GM23338 (cell line): ENCODE results near the gene LMNTD2. TPM values are rescaled to one million over a fixed set of nuclear protein-coding genes. Genes with fewer than 3 reads are reported as not detected.
"Not testable (repeated sequence)": the region's sequence is repeated elsewhere in the genome, so short reads cannot be mapped to it uniquely, and the experiment has no call there.

Experiments used
- ATAC-seq: fragments of 200-7000 bp; cut with Tn5 transposase; 3 replicates; pipeline ENCODE4 v1.9.1; 2020
- DNase-seq: peaks from one replicate; pipeline ENCODE4 v3.0.0-alpha.2; 2015; ENCODE audit warnings: low spot score
- H2AFZ ChIP-seq: fragments of 200-600 bp; sonication (generic); 2 replicates; pipeline ENCODE4 v1.8.0; 2016; ENCODE audit warnings: antibody characterized with exemption, mild to moderate bottlenecking, moderate library complexity
- H3F3A ChIP-seq: fragments of 200-600 bp; sonication (generic); replicated peaks from 2 replicates; pipeline ENCODE4 v1.8.0; 2017; ENCODE audit warnings: antibody characterized with exemption, mixed run types, low read depth
- H3K27ac ChIP-seq: fragments of 200-600 bp; sonication (generic); 2 replicates; pipeline ENCODE4 v1.6.1; 2016; ENCODE audit warnings: low read depth
- H3K27me3 ChIP-seq: fragments of 200-600 bp; sonication (generic); 2 replicates; pipeline ENCODE4 v1.8.0; 2016; ENCODE audit warnings: mild to moderate bottlenecking, mixed run types, moderate library complexity; ENCODE audit not compliant: insufficient read depth
- H3K36me3 ChIP-seq: fragments of 200-600 bp; sonication (generic); 2 replicates; pipeline ENCODE4 v1.8.0; 2016; ENCODE audit warnings: mild to moderate bottlenecking; ENCODE audit not compliant: insufficient read depth
- H3K4me1 ChIP-seq: fragments of 200-600 bp; sonication (generic); 2 replicates; pipeline ENCODE4 v1.8.0; 2016; ENCODE audit warnings: mild to moderate bottlenecking, moderate library complexity; ENCODE audit not compliant: insufficient read depth
- H3K4me2 ChIP-seq: fragments of 200-600 bp; sonication (generic); 2 replicates; pipeline ENCODE4 v1.7.1; 2017; ENCODE audit warnings: mixed run types
- H3K4me3 ChIP-seq: fragments of 200-600 bp; sonication (generic); 2 replicates; pipeline ENCODE4 v1.6.1; 2016; ENCODE audit warnings: mixed run types
- H3K79me2 ChIP-seq: fragments of 200-600 bp; sonication (generic); replicated peaks from 2 replicates; pipeline ENCODE4 v1.8.0; 2017; ENCODE audit warnings: mild to moderate bottlenecking; ENCODE audit not compliant: insufficient read depth
- H3K9me2 ChIP-seq: fragments of 200-600 bp; sonication (generic); 2 replicates; pipeline ENCODE4 v1.8.0; 2017; ENCODE audit not compliant: insufficient read depth
- H4K20me1 ChIP-seq: fragments of 200-600 bp; sonication (generic); replicated peaks from 2 replicates; pipeline ENCODE4 v1.8.0; 2017; ENCODE audit warnings: mild to moderate bottlenecking; ENCODE audit not compliant: insufficient read depth
- H3K27ac Mint-ChIP-seq: 2 replicates; pipeline ENCODE4 v1.8.0; 2020; ENCODE audit warnings: inconsistent platforms, mild to moderate bottlenecking, moderate library complexity, mixed read lengths
- H3K27me3 Mint-ChIP-seq: 3 replicates; pipeline ENCODE4 v1.8.0; 2022; ENCODE audit warnings: low read depth, mild to moderate bottlenecking, moderate library complexity, mixed read lengths, inconsistent platforms; ENCODE audit not compliant: insufficient read depth, poor library complexity
- H3K36me3 Mint-ChIP-seq: 3 replicates; pipeline ENCODE4 v1.8.0; 2021; ENCODE audit warnings: low read depth, mild to moderate bottlenecking, inconsistent platforms, moderate library complexity, mixed read lengths
- H3K4me1 Mint-ChIP-seq: 3 replicates; pipeline ENCODE4 v1.8.0; 2020; ENCODE audit warnings: mild to moderate bottlenecking, inconsistent platforms, mixed read lengths
- H3K4me3 Mint-ChIP-seq: 3 replicates; pipeline ENCODE4 v1.8.0; 2021; ENCODE audit warnings: moderate library complexity, mild to moderate bottlenecking, inconsistent platforms, mixed read lengths
- H3K9me3 Mint-ChIP-seq: 3 replicates; pipeline ENCODE4 v1.8.0; 2020; ENCODE audit warnings: moderate library complexity, mild to moderate bottlenecking, inconsistent platforms, mixed read lengths
- EZH2 ChIP-seq: fragments of 200-600 bp; sonication (generic); IDR thresholded peaks from one replicate; pipeline ENCODE4 v1.8.0; 2017; ENCODE audit warnings: antibody characterized with exemption, mild to moderate bottlenecking, low read depth; ENCODE audit not compliant: unreplicated experiment
- JUNB ChIP-seq: IDR thresholded peaks from one replicate; pipeline ENCODE4 v1.6.1; 2016; ENCODE audit warnings: antibody characterized with exemption; ENCODE audit not compliant: unreplicated experiment
- POLR2AphosphoS5 ChIP-seq: IDR thresholded peaks from 2 replicates; pipeline ENCODE4 v1.6.1; 2016; ENCODE audit warnings: antibody characterized with exemption, low read depth
- ZNF114 ChIP-seq: fragments of 250-450 bp; sonication (Bioruptor Pico); IDR thresholded peaks from 2 replicates; pipeline ENCODE4 v1.5.0; 2020; ENCODE audit warnings: mild to moderate bottlenecking, moderate library complexity
- polyA plus RNA-seq: library from polyadenylated mRNA; unstranded; fragments of >200 nt; fragmentation: Nextera tagmentation; extraction: Ambion mirVana; gene quantifications from 2 replicates; pipeline ENCODE4 v1.2.1, GENCODE V29; 2016
- total RNA-seq: library from RNA; depleted of rRNA; stranded (reverse); fragments of >200 nt; shearing (Covaris generic); gene quantifications from 2 replicates; pipeline ENCODE4 v1.2.3, GENCODE V29; 2014
- TF ChIP-seq, protein P1 (sequence below): IDR thresholded peaks from one replicate; pipeline ENCODE4 v1.6.1; 2018; ENCODE audit warnings: antibody characterized with exemption; ENCODE audit not compliant: unreplicated experiment

Gene LMNTD2
- total and polyA plus RNA-seq, 2 experiments from 2014 or later: 1.3 to 2.1 TPM

DNA sequence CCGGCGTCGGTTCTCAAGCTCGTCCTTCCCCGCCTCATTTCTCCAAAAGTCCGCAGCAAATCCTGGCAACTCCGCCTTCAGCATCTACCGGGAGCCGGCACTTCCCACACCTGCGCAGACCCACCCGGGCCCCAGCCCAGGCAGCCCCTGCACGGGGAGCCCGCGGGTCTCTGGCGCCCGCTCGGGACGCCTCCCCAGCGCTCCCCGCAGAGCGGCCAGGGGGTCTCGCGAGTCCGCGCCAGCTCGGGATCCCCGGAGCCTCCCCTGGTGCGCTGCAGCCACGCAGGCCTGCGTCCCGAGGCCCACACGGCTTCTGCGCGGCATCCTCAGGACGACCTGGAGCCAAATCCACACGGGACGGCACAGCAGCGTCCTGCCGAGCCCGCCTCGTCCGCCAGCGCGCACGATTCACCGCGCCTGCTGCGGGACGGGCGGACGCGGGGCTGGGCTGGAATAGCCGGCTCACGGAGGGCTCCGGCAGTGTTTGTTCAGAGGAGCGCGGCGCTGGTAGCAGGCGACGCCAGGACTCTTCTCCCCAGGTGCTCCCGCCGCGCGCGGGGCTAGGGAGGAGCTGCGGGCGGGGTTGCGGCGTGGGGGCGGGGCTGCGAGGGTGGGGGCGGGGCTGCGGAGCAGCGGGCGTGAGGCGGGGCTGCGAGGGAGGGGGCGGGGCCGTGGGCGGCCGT, 14.9 kb upstream of the LMNTD2 start:
- peaks cover 22% of the 10 kb centered on the region for H3K27me3 ChIP-seq
- peaks cover 32% of the 10 kb centered on the region for H4K20me1 ChIP-seq
- no peak overlapping the region for H3K27ac ChIP-seq
- H3K4me1 ChIP-seq: peaks cover 16% of the 10 kb centered on the region
- DNase-seq (peak; percentile 88), ATAC-seq (peak; percentile 55)
- Mint-ChIP-seq H3K36me3 (no peaks in the 10 kb centered on the region; the same call in 2 of the 3 replicates), H3K27me3 (peaks cover 24% of the 10 kb centered on the region), H3K9me3 (no peaks in the 10 kb centered on the region; the same call in 2 of the 3 replicates), H3K27ac (no peak overlapping the region), H3K4me1 (peaks cover 30% of the 10 kb centered on the region), H3K4me3 (peak overlapping the region; percentile 80)
- TF ChIP-seq ZNF114 (CRISPR knock-in tag) (no peak), POLR2AphosphoS5 (peak; percentile 63)
- H3K4me2 ChIP-seq: peak overlapping the region; percentile 88
- peak overlapping the region; percentile 70 for H3K4me3 ChIP-seq
- H3K36me3 ChIP-seq: no peaks in the 10 kb centered on the region
- no peaks in the 10 kb centered on the region for H3K9me2 ChIP-seq
- H2AFZ ChIP-seq: peak overlapping the region; percentile 91; the same call in 1 of the 2 replicates
- H3F3A ChIP-seq: peaks cover 13% of the 10 kb centered on the region; the same call in 1 of the 2 replicates
- H3K79me2 ChIP-seq: peaks cover 38% of the 10 kb centered on the region

DNA sequence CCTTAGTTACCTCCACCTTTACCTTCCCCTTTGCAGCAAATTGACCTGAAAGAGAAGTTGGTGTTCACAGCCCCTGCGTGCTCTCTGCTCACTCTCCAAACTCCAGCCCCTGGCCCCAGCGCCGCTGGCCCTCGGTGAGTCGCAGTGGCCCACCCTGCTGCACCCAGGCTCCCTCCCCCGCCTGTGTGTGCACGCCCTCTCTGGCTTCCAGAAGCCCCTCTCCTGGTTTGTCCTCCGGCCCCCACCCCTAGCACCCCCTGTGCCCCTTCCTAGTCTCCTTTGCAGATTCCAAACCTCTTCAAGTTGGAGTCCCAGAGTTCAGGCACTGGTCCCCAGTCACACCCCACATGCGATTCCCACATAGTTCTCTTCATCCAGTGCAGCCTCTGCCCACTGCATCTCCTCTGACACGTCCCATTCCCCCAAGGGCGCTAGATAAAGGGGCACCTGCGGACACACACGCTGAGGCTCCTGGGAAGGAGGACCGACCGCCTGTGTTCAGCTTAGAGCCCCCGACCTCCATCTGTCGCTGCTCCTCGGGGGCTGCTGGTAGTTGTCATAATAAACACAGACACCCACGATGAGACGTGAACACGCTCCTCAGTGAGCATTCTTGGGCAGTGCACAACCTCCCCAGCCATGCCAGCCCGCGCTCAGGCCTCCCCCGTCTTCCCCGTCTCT, 14.2 kb upstream of the LMNTD2 start:
- peak; percentile 39 for TF ChIP-seq EZH2
- TF ChIP-seq, protein P1, sequence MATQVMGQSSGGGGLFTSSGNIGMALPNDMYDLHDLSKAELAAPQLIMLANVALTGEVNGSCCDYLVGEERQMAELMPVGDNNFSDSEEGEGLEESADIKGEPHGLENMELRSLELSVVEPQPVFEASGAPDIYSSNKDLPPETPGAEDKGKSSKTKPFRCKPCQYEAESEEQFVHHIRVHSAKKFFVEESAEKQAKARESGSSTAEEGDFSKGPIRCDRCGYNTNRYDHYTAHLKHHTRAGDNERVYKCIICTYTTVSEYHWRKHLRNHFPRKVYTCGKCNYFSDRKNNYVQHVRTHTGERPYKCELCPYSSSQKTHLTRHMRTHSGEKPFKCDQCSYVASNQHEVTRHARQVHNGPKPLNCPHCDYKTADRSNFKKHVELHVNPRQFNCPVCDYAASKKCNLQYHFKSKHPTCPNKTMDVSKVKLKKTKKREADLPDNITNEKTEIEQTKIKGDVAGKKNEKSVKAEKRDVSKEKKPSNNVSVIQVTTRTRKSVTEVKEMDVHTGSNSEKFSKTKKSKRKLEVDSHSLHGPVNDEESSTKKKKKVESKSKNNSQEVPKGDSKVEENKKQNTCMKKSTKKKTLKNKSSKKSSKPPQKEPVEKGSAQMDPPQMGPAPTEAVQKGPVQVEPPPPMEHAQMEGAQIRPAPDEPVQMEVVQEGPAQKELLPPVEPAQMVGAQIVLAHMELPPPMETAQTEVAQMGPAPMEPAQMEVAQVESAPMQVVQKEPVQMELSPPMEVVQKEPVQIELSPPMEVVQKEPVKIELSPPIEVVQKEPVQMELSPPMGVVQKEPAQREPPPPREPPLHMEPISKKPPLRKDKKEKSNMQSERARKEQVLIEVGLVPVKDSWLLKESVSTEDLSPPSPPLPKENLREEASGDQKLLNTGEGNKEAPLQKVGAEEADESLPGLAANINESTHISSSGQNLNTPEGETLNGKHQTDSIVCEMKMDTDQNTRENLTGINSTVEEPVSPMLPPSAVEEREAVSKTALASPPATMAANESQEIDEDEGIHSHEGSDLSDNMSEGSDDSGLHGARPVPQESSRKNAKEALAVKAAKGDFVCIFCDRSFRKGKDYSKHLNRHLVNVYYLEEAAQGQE: no peak
- no peak for TF ChIP-seq JUNB
- Histone ChIP-seq H2AFZ (no peak overlapping the region), H3K27ac (no peak overlapping the region), H4K20me1 (peaks cover 28% of the 10 kb centered on the region), H3K27me3 (peaks cover 25% of the 10 kb centered on the region), H3K36me3 (no peaks in the 10 kb centered on the region), H3F3A (peaks cover 13% of the 10 kb centered on the region; the same call in 1 of the 2 replicates), H3K9me2 (no peaks in the 10 kb centered on the region), H3K4me3 (peak overlapping the region; percentile 70), H3K79me2 (peaks cover 31% of the 10 kb centered on the region), H3K4me1 (peaks cover 16% of the 10 kb centered on the region), H3K4me2 (peak overlapping the region; percentile 88)
- ATAC-seq (peak; percentile 1), DNase-seq (no peak)
- Mint-ChIP-seq H3K27ac (no peak overlapping the region), H3K27me3 (peaks cover 30% of the 10 kb centered on the region), H3K4me1 (peaks cover 30% of the 10 kb centered on the region), H3K9me3 (no peaks in the 10 kb centered on the region; the same call in 2 of the 3 replicates), H3K36me3 (no peaks in the 10 kb centered on the region; the same call in 2 of the 3 replicates), H3K4me3 (peak overlapping the region; percentile 80)

DNA sequence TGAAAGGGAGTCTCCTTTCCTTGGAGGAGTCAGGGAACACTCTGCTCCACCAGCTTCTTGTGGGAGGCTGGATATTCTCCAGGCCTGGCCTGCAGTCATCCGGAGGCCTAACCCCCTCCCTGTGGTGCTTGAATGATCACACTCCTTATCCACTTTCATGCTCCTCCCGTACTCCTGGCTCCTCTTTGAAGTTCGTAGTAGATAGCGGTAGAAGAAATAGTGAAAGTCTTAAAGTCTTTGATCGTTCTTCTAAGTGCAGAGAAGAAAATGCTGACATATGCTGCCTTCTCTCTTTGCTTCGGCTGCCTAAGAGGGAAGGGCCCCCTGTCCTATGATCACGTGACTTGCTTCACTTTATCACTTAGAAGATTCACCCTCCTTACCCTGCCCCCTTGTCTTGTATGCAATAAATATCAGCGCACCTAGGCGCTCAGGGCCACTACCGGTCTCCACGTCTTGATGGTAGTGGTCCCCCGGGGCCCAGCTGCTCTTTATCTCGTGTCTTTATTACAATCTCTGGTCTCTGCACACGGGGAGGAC, 13.6 kb upstream of the LMNTD2 start:
- Histone ChIP-seq H3K27me3 (peaks cover 31% of the 10 kb centered on the region), H3K4me1 (peaks cover 20% of the 10 kb centered on the region), H4K20me1 (peaks cover 21% of the 10 kb centered on the region), H3K4me3 (peak overlapping the region; percentile 70; the same call in 1 of the 2 replicates), H3K79me2 (peaks cover 24% of the 10 kb centered on the region), H3F3A (peaks cover 13% of the 10 kb centered on the region; the same call in 1 of the 2 replicates), H3K4me2 (peak overlapping the region; percentile 88; the same call in 1 of the 2 replicates)
- H3K4me3 Mint-ChIP-seq, DNase-seq, H3K9me3 Mint-ChIP-seq, ATAC-seq, H3K36me3 ChIP-seq, H2AFZ ChIP-seq, H3K27ac Mint-ChIP-seq, H3K36me3 Mint-ChIP-seq, H3K27ac ChIP-seq, H3K9me2 ChIP-seq: not testable (repeated sequence)
- peaks cover 29% of the 10 kb centered on the region for H3K27me3 Mint-ChIP-seq
- H3K4me1 Mint-ChIP-seq: peaks cover 31% of the 10 kb centered on the region
